Trophoblast cell (in vitro differentiated cells and primary cell): ENCODE measurements around the gene C9orf57.

Experiments used
- DNase-seq, 2 donors: peaks; one replicate each; pipeline ENCODE4 v3.0.0-alpha.2; 2016
- H2AFZ ChIP-seq: 2 replicates; pipeline ENCODE4 v1.6.1; 2013; ENCODE audit warnings: low read length, moderate library complexity, mild to moderate bottlenecking; ENCODE audit not compliant: insufficient read depth, poor library complexity
- H2AK5ac ChIP-seq: 2 replicates; pipeline ENCODE4 v1.6.1; 2013; ENCODE audit warnings: mild to moderate bottlenecking, low read length
- H2BK120ac ChIP-seq: 2 replicates; pipeline ENCODE4 v1.6.1; 2013; ENCODE audit warnings: low read length, mild to moderate bottlenecking, moderate library complexity; ENCODE audit not compliant: insufficient read depth, poor library complexity
- H2BK12ac ChIP-seq: 2 replicates; pipeline ENCODE4 v1.6.1; 2013; ENCODE audit warnings: mild to moderate bottlenecking, low read length, moderate library complexity
- H2BK5ac ChIP-seq: 2 replicates; pipeline ENCODE4 v1.6.1; 2013; ENCODE audit warnings: low read length, low read depth, moderate library complexity, mild to moderate bottlenecking; ENCODE audit not compliant: poor library complexity
- H3K14ac ChIP-seq: 2 replicates; pipeline ENCODE4 v1.6.1; 2013; ENCODE audit warnings: mild to moderate bottlenecking, low read length
- H3K18ac ChIP-seq: 2 replicates; pipeline ENCODE4 v1.6.1; 2013; ENCODE audit warnings: mild to moderate bottlenecking, low read length
- H3K23ac ChIP-seq: 2 replicates; pipeline ENCODE4 v1.6.1; 2013; ENCODE audit warnings: low read length
- H3K27ac ChIP-seq: 2 replicates; pipeline ENCODE4 v1.5.1; 2013; ENCODE audit warnings: low read depth, mild to moderate bottlenecking, inconsistent platforms, low read length, moderate library complexity
- H3K27me3 ChIP-seq: 2 replicates; pipeline ENCODE4 v1.6.1; 2013; ENCODE audit warnings: inconsistent platforms, mild to moderate bottlenecking, low read length, moderate library complexity; ENCODE audit not compliant: insufficient read depth
- H3K36me3 ChIP-seq, 2 experiments: 1 replicate in 1 of 2; 2 replicates in 1 of 2; pipeline ENCODE4 v1.6.1; 2013; ENCODE audit warnings: low read length in 2 of 2, mild to moderate bottlenecking in 2 of 2, moderate library complexity in 1 of 2; ENCODE audit not compliant: insufficient read depth in 2 of 2, control insufficient read depth in 1 of 2
- H3K4ac ChIP-seq: 2 replicates; pipeline ENCODE4 v1.6.1; 2013; ENCODE audit warnings: low read depth, mild to moderate bottlenecking, low read length, moderate library complexity
- H3K4me1 ChIP-seq, 2 experiments: 1 replicate in 1 of 2; 2 replicates in 1 of 2; pipeline ENCODE4 v1.6.1; 2013; ENCODE audit warnings: low read length in 2 of 2, mild to moderate bottlenecking in 2 of 2, moderate library complexity in 1 of 2; ENCODE audit not compliant: insufficient read depth in 2 of 2, control insufficient read depth in 1 of 2
- H3K4me2 ChIP-seq: 2 replicates; pipeline ENCODE4 v1.6.1; 2013; ENCODE audit warnings: inconsistent platforms, mild to moderate bottlenecking, low read length, moderate library complexity
- H3K4me3 ChIP-seq: 2 replicates; pipeline ENCODE4 v1.5.1; 2013; ENCODE audit warnings: mild to moderate bottlenecking, low read depth, low read length, inconsistent platforms
- H3K79me1 ChIP-seq: one replicate; pipeline ENCODE4 v1.6.1; 2013; ENCODE audit warnings: low read length
- H3K79me2 ChIP-seq: 2 replicates; pipeline ENCODE4 v1.6.1; 2013; ENCODE audit warnings: low read length, mild to moderate bottlenecking; ENCODE audit not compliant: control insufficient read depth, insufficient read depth, poor library complexity
- H3K9ac ChIP-seq: 2 replicates; pipeline ENCODE4 v1.6.1; 2013; ENCODE audit warnings: mild to moderate bottlenecking, low read length
- H3K9me3 ChIP-seq: 2 replicates; pipeline ENCODE4 v1.6.1; 2013; ENCODE audit warnings: low read depth, mild to moderate bottlenecking, control low read depth, inconsistent platforms, low read length; ENCODE audit not compliant: insufficient read depth
- H4K12ac ChIP-seq: 2 replicates; pipeline ENCODE4 v1.6.1; 2013; ENCODE audit warnings: low read depth, mild to moderate bottlenecking, low read length, moderate library complexity
- H4K8ac ChIP-seq: 2 replicates; pipeline ENCODE4 v1.6.1; 2013; ENCODE audit warnings: low read depth, mild to moderate bottlenecking, low read length, moderate library complexity
- H4K91ac ChIP-seq: one replicate; pipeline ENCODE4 v1.6.1; 2013; ENCODE audit warnings: low read depth, mild to moderate bottlenecking, low read length, moderate library complexity
- WGBS: extraction: QIAGEN DNeasy Blood & Tissue Kit; methylation state at CpG from one replicate; pipeline ENCODE4 v1.1.7; 2013; ENCODE audit warnings: missing lambda C conversion rate; ENCODE audit not compliant: insufficient read length, insufficient coverage; ENCODE audit errors: extremely low coverage; 5-methylcytosine and 5-hydroxymethylcytosine counted together

Gene C9orf57

DNA sequence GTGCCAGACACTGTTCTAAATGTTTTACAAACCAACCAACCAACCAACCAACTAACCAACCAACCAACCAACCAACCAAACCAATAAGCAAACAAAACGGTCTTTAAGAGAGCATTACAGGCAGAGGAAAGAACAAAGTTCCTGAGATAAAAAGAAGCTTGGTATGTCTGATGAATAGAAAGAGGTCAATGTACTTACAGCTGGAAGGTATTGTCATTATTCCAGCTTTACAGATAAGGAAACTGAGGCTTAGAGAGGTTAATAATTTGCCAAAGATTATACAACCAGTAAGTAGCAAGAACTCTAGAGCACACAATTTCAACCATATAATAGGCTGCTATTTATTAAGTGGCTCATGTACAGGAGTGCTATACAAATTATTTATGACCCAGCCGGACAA lies 29.6 kb downstream of the C9orf57 start:
- H3K9me3 ChIP-seq = no peaks in the 10 kb centered on the region
- H4K91ac ChIP-seq = no peak overlapping the region
- no peak overlapping the region for H2BK5ac ChIP-seq
- H3K23ac ChIP-seq = no peak overlapping the region
- no peaks in the 10 kb centered on the region for H3K79me1 ChIP-seq
- no peak overlapping the region for H3K4me3 ChIP-seq
- no peak overlapping the region for H3K4me2 ChIP-seq
- no peaks in the 10 kb centered on the region for H3K36me3 ChIP-seq
- H3K4ac ChIP-seq = no peak overlapping the region
- peaks cover 0 to 2% of the 10 kb centered on the region in 2 experiments for H3K4me1 ChIP-seq
- H3K9ac ChIP-seq = no peak overlapping the region
- no peaks in the 10 kb centered on the region for H3K27me3 ChIP-seq
- WGBS = no CpG with 5 or more reads among the region's 2 CpGs
- no peak for DNase-seq
- H3K14ac ChIP-seq = no peak overlapping the region
- H4K8ac ChIP-seq = no peak overlapping the region
- H3K27ac ChIP-seq = no peak overlapping the region
- H2AFZ ChIP-seq = no peak overlapping the region
- no peak overlapping the region for H2AK5ac ChIP-seq
- no peak overlapping the region for H3K18ac ChIP-seq
- H3K79me2 ChIP-seq = no peaks in the 10 kb centered on the region
- H2BK120ac ChIP-seq = no peak overlapping the region
- H2BK12ac ChIP-seq = no peak overlapping the region
- no peak overlapping the region for H4K12ac ChIP-seq

GRCh38 chr9:72029986-72030385 lies 30.4 kb downstream of the C9orf57 start:
- H3K14ac ChIP-seq = no peak overlapping the region
- WGBS = no CpG with 5 or more reads among the region's 1 CpG
- no peak overlapping the region for H3K4me2 ChIP-seq
- H3K4ac ChIP-seq = no peak overlapping the region
- no peak overlapping the region for H2AFZ ChIP-seq
- no peaks in the 10 kb centered on the region for H3K27me3 ChIP-seq
- no peak overlapping the region for H4K91ac ChIP-seq
- no peak overlapping the region for H2BK120ac ChIP-seq
- H3K4me3 ChIP-seq = no peak overlapping the region
- no peaks in the 10 kb centered on the region for H3K36me3 ChIP-seq
- H3K27ac ChIP-seq = no peak overlapping the region
- H3K18ac ChIP-seq = no peak overlapping the region
- H3K9ac ChIP-seq = no peak overlapping the region
- H3K79me2 ChIP-seq = no peaks in the 10 kb centered on the region
- H3K4me1 ChIP-seq = peaks cover 0 to 2% of the 10 kb centered on the region in 2 experiments
- no peaks in the 10 kb centered on the region for H3K9me3 ChIP-seq
- H2BK12ac ChIP-seq = no peak overlapping the region
- no peaks in the 10 kb centered on the region for H3K79me1 ChIP-seq
- no peak for DNase-seq
- no peak overlapping the region for H4K12ac ChIP-seq
- no peak overlapping the region for H4K8ac ChIP-seq
- H3K23ac ChIP-seq = no peak overlapping the region
- no peak overlapping the region for H2BK5ac ChIP-seq
- H2AK5ac ChIP-seq = no peak overlapping the region

- Histone ChIP-seq H3K23ac (no peak overlapping the region), H4K8ac (no peak overlapping the region), H4K12ac (no peak overlapping the region), H3K36me3 (no peaks in the 10 kb centered on the region), H2AK5ac (no peak overlapping the region), H2BK12ac (no peak overlapping the region), H4K91ac (no peak overlapping the region), H3K4me3 (no peak overlapping the region), H2AFZ (no peak overlapping the region), H3K4me2 (no peak overlapping the region), H3K14ac (no peak overlapping the region), H2BK120ac (no peak overlapping the region), H3K27ac (no peak overlapping the region), H3K4me1 (peaks cover 0 to 1% of the 10 kb centered on the region in 2 experiments), H3K9me3 (no peaks in the 10 kb centered on the region), H3K9ac (no peak overlapping the region), H2BK5ac (no peak overlapping the region), H3K79me2 (no peaks in the 10 kb centered on the region), H3K18ac (no peak overlapping the region), H3K79me1 (no peaks in the 10 kb centered on the region), H3K27me3 (no peaks in the 10 kb centered on the region), H3K4ac (no peak overlapping the region)
- no peak for DNase-seq
- no CpG with 5 or more reads among the region's 3 CpGs for WGBS
Observed at GRCh38 chr9:72025906-72026305, 34.5 kb downstream of the C9orf57 start.

GRCh38 chr9:72023596-72023995 lies 36.8 kb downstream of the C9orf57 start:
- Histone ChIP-seq H3K9ac (no peak overlapping the region), H3K79me1 (no peaks in the 10 kb centered on the region), H3K18ac (no peak overlapping the region), H2AK5ac (no peak overlapping the region), H2BK12ac (no peak overlapping the region), H3K27me3 (no peaks in the 10 kb centered on the region), H3K79me2 (no peaks in the 10 kb centered on the region), H2BK120ac (no peak overlapping the region), H3K4me1 (peaks cover 0 to 1% of the 10 kb centered on the region in 2 experiments), H3K4me3 (no peak overlapping the region), H3K27ac (no peak overlapping the region), H4K91ac (no peak overlapping the region), H3K23ac (no peak overlapping the region), H2AFZ (no peak overlapping the region), H3K4me2 (no peak overlapping the region), H4K8ac (no peak overlapping the region), H3K9me3 (no peaks in the 10 kb centered on the region), H3K36me3 (no peaks in the 10 kb centered on the region), H3K4ac (no peak overlapping the region), H3K14ac (no peak overlapping the region), H2BK5ac (no peak overlapping the region), H4K12ac (no peak overlapping the region)
- no peak for DNase-seq
- WGBS = no CpG with 5 or more reads among the region's 4 CpGs
